GM21529 (cell line): ENCODE measurements around the gene ARAP1.

Source experiments
- ATAC-seq: cut with Tn5 transposase; IDR thresholded peaks from one replicate; pipeline ENCODE4 v1.9.1; 2021; ENCODE audit not compliant: unreplicated experiment

Gene ARAP1

DNA sequence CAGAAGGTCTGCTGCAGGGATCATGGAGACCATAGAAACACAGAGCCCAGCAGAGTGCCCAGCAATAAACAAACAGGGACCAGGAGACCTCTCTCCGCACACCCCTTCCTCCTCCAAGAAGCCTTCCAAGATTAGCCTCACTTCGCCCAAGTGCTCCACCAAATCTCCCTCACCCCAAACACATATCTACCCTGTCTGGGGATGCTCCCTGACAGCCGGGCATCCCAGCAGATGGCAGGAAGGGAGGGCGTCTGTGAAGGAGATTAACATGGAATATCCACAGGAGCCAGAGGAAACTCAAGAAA, 26.5 kb downstream of the ARAP1 start:
- no peak for ATAC-seq

DNA sequence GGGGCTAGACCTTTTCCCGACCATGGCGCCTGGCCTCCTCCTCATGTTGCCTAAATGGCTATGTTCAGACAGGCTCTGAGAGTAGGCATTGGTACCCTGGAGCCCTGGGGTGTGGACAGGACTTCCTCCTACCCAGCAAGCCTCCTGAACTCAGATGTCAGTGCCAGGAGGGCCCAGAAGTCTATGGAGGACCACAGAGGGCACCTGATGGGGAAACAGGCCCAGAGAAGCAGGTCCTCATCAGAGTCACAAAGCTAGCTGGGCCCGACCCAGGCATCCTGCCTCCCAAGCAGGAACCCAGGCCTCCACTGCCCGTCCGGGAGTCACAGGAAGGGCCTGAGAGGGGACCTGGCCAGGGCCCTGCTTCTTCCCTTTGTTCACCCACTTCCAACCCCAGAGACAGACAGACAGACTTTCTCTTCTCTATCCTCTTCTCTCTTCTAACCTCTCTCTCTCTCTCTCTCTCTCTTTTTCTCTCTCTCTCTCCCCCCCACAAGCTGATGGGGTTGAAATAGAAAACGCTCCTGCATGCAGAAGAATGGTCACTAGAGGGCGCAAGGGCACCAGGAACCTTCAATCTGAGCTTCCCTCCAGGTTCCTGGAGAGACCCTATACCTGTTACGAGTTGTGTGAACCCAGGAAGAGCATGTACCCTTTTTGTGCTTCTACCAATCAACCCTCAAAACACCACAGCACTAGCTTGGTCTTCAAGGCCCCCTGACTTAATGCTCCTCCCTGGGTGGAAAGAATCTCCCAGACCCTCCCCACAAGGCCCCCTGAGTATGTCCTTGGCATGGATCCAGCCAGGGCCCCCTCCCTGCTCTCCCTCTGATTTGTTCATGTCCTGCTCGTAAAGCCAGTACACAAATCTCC, 27.1 kb downstream of the ARAP1 start:
- no peak for ATAC-seq

DNA sequence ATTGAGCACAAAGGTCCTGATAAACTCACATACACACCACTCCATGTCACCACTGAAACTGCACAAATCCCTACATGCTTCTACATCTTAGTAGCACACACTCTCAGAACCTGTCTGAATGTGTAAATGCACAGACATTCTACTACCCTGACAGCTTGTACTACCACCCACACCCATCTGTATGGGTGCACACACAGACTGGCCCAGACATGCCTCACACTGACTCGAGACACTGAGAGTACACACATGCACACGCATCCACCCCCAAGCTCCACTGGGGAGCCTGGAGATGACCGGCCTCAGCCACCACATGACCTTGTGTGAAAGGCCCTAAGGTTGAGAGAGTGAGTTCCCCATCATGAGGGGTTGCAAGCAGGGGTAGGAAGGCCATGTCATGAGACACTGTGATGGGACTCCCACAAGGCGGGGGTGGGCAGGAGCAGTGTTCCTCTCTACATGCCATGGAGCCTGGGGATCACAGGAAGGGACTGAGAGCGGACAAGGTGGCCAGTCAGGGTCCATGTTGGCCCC, 28.1 kb downstream of the ARAP1 start:
- no peak for ATAC-seq

DNA sequence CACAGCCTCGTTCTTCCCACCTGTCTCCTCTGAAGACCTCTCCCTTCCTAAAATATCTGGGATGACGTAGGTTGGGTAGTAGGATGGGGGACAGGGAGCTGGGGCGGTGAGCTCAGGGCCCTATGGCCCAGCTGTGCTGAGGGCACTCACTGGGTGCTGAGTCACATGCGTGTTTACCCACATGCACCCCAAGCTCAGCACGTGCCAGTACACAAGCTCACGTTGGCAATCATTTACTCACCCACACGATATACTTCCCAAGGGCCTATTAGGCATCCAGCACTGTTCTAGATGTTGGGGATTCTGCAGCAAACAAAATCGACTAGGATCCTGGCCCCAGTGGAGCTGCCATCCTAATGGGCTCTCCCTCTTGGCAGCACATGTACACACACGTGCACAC, 28.7 kb downstream of the ARAP1 start:
- no peak for ATAC-seq

DNA sequence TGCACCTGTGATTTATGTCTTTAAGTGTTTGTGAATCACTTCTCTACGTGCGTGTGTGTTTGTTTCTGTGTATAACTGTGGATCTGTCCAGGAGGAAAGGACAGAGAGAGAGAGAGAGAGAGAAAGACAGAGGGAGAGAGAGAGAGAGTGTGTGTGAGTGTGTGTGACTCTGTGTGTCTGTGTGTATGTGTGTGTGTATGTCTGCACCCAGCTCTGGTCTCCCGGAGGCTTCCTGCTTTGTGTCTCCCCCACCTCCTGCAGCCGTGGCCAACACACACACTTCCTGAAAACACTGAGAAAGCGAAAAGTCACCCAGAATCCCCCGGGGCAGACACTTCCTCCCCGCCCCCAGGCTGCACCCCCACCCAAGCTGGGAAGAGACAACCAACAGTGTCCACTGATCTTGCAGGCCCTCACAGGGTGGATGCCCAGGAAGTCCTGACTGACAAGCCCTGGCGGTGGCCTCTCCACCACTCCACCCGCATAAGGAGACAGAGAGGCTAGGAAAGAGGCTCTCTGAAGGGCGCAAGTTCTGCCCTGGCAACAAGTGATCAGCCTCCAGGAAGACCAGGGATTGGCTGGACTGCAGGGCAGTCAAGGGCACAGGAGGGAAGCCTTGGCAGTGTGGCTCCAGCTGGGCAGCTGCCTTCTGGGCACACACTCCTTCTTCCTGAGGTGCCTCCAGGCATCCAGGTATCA, 30.0 kb downstream of the ARAP1 start:
- ATAC-seq, result peak; percentile 76

DNA sequence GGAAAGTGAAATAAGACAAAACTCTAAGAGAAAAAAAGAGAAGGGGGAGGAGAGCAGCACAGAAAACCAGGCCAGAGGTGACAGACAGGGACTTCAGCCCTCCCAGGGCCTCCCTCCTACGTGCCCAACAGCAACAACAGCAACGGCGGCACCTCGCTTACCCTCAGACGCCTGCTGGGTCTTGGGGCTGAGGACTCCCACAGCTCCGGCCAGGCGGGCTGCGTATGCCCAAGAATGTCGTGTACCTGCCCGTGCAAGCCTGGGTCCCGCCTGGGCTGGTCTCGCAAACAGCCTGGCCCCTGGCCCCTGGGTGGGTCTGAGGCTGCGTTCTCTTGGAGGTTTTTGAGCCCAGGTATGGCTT, 30.5 kb downstream of the ARAP1 start:
- no peak for ATAC-seq

DNA sequence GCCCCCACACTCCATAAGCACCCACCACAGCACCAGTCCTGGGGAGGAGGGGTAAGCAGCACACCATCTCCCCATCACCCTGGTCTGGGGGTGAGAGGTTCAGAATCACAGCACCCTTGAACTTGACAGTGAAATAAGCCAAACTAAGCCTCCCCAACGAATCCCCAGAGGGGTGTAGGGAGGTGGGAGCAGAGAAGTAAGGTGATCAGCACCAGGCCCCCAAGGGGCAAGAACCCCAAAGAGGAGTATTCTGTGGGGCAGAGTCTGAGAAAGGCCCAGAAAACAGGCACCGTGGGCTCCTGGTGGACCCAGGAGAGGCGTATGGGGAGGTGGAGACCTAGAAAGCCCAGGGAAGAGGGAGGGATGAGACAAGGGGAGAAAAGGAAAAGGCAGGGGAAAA, 30.9 kb downstream of the ARAP1 start:
- ATAC-seq, result no peak

DNA sequence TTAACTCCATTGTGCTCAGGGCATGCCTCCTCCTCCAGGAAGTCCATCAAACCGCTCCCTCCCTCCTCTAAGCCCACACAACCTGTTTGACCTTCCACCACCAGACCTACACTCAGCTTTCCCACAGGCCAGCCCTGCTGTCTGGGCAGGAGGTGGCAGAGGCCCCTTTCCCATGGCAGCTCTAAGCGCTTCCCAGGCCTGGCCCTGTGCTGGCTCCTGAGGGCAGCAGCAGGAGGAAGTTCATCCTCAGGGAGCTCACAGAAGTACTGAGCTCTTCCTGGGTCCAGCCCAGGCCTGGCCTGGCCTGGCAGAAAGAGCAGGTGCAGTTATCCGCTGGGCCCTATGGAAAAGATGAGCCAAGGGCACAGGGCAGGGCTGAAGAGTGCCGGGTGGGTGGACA, 31.4 kb downstream of the ARAP1 start:
- no peak for ATAC-seq

DNA sequence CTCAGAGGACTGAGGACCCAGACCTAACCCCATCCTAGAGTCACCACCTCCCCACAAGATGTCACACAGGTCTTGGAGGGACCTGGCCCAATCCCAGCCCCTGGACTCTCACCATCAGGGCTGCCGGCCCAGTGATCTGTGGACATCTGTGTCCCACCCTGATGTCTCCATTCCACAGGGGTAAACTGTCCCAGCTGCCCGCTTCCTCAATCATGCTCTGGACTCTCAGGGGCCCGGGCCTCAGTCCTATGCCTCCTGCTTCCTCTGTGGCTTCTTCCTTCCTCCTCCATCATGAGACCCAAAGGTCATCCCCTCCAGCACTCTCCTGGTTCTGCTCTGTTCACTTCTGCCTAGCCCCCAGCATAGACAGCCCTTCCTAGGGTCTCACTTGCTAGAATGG, 32.2 kb downstream of the ARAP1 start:
- ATAC-seq, result no peak

DNA sequence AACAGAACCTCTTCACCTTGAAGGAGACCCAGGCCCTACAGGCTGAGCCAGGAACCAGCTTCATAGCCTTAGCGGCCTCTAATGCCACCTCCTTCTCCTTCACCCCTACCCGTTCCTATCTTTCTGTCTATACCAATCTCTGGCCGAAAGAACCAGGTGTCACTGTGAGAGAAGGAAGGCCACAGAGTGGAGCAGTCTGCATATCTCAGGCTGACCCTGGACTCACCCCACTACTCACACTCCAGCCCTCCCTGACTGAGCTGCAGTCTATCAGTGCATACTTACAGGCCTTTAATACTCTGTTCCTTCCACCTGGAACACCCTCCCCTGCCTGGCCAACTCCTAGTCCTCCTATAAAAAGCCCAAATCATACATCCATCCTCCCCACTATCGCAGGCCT, 32.7 kb downstream of the ARAP1 start:
- no peak for ATAC-seq

DNA sequence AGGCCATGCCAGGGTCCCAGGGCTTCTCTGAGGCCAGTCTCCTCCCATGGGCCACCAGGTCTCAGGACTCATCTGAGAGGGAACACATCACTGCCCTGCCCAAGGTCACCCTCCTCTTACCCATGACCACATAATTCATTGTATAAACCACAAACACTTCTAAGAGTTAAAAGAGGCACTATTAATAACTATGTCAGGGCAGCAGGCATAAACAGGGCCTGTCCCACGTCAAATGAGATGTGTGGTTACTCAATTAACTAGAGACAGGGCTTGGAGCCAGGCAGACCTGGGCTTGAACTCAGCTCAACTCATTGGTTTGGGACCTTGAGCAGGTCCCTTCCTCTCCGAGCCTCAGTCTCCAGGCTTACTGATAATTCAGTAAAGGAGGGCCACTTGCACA, 33.1 kb downstream of the ARAP1 start:
- no peak for ATAC-seq

DNA sequence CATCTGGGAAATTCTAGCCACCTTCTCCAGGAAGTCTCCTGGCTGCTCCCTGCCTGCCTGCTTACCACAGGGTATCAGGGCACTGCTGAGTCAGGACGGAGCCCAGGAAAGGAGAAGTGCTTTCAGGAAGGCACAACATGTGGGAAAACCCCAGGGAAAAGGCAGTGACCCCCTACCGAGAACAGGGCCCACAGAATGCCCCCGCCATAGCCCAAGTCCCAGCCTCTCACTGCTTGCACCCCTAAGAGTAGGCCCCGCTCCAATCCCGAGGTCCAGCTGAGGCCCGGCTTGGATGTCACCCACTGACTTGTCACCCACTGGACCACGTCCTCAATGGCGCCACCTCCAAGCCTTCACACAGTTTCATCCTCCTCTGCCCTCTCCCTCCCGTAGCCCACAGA, 34.1 kb downstream of the ARAP1 start:
- no peak for ATAC-seq

DNA sequence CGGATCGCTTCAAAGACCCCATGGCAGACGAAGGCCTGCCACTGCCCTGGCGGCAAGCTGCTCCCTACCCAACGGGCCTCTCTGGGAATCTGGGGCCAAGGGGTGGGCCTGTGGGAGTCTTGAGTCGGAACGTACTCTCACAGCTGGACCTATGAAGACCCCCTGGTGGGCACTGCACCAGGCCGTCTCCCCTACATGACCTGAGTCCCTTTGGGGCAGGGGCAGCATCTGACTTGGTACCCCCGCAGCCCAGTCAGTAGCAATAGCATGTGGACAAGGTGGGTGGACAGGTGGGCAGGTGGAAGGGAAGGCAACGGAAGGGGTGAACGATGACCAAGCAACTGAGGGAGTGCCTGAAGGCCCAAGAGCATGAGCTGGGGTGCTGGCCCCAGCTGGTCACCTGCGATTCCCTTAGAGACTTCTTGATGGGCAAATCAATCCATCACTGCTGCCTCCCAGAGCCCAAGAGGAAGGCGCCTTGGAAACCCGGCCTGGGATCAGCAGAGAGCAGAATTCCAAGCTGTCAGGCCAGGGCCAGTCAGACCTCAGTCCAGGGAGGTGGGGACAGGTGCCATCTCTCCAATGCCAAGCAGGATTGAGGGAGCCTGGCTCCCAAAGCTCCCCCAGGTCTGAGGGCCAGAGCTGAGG, 35.3 kb downstream of the ARAP1 start:
- ATAC-seq, result no peak

DNA sequence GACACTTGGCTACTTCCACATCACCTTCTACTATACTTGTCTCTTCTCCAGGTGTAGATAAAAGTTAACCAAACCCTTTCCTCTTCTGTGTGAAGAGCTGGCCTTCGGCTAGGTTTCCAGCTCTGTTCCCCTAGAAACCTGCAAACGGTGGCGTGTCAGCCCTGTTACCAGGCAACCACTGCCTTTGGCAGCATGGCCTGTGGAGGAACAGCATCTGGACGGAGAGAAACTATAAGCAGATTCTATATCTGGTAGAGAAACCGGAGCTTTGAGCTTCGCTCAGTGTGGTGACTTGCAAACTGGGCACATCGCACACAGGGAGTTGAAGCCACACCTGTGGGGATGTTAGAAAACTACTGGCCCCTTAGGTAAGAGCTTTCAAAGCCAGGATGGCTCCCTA, 35.9 kb downstream of the ARAP1 start:
- ATAC-seq, result no peak

DNA sequence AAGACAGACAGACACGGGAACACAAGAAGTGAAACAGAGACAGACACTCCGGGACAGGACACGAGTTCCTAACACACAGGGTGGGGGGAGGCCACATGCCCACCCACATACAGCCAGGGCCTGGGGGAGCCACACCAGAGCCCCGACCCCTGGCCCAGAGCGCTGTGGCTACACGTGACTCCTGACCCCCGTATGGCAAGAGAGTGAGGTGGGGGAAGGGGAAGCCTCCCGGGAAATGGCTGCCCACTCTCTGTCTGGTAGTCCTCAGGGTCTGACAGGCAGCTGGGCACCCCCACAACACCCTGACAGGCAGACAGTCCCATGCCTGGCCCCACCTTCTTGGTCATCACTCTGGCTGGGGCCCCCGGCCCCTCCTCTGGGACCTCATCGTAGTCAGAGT, 39.4 kb downstream of the ARAP1 start:
- no peak for ATAC-seq

DNA sequence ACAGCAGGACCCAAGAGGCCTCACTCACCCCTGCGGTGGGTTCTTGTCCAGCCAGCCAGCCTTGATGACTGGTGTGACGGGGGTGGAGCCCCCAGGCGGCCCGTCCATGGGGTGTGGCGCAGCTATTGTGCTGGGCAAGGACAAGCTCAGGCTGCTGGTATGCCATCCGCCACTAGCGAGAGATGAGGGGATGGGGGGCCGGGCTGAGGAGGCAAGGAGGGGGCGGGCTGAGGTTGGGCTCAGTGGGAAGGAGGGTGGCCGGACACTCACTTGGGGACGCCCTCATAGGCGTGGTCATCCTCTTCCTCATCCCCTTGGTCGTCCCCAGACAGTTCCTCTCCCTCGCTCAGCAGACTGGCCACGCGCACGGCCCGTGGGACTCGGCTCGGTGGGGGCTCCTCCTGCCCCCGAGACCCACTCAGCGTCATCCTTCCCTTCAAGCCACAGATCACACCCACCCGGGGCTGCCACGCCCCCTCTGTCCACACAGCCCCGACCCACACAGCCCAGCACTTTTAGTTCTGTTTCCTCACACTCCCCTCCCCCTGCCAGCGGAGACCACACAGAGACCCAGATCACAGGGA, 39.9 kb downstream of the ARAP1 start:
- no peak for ATAC-seq

DNA sequence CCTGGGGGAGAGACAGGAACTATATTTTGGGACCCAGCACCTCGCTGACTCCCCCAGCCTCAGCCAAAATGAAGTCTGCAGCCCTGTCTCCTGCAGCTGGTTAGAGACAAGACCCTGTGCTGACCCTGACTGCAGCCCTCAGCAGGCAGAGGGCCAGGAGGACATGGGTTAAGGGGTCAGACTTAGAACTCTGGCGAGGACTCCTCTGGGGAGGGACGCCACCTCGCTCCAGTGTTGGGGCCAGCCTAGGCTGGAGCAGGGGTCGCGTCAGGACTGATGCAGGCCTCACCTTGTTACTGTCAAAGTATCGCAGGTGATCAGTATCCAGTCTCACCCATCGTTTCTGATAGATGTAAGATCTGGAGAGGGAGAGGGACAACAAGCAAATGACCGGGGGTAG, 41.1 kb downstream of the ARAP1 start:
- no peak for ATAC-seq

DNA sequence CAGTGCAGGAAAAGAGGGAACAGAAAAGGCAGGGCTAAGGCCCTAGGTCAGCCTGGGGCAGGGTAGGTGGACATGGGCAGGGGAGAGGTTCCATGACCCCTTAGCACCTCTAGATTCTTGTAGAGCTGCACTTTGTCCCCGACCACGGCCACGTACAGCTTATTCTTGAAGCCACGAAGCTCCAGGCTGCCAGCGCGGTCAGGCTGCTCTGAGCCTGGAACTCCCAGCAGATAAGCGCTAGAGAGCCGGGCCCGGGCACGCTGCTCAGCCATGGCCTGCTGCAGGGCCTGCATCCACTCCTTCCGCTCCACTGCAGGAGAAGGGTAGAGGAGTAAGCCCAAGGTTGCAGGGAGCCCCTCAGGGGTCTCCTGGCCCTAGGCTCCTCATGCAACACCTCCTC, 41.9 kb downstream of the ARAP1 start:
- no peak for ATAC-seq

DNA sequence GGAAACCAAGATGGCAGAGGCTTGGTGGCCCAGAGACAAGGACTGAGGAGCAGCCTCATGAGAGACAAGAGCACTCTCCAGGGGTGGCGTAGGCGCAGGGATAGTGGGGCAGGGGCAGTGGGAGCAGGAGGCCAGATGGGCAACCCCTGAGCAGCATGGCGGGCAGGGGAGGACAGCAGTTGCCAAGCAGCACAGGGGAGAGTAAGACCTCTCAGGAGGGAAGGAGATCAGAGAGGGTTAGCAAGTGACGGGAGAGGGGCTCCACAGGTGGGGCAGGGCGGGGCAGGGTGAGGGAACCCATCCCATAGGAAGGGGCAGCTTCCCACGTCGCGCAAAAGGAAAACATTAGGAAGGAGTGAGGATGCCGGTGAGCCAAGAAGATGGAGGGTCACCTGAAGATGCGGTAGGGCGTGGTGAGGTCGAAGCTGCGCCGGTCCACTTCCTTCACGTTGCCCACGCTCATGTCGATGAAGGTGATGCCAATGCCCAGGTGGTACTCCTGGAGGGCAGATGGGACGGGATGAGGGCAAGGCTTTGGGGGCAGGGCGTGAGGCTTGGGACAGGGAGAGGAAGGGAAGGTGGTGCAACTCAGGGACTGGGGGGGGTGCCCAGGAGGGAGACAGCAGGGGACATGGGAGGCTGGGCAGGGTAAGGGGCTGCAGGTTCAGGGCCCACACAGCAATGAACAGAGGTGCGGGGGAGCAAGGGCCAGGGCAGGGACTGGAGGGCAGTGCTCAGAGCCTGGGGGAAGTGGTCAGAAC, 42.5 kb downstream of the ARAP1 start:
- ATAC-seq, result no peak

DNA sequence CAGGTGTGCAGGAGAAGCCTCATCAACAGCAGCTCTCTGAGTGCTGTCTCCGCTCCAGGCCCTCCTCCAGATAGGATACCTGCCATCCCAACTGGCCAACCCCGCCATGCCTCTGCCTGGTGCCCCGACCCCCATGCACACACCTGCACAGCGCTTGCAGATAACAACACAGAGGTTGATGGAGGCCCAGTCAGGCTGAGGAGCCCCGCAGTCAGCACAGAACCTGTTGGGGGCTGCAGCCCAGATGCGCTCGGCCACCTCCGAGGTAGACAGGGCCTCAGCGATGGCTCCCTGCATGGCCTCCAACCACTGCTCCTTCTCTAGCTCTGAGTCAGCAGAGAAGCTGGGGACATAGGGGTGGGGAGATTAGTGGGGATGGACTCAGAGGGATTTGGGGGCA, 45.2 kb downstream of the ARAP1 start:
- ATAC-seq, result no peak

DNA sequence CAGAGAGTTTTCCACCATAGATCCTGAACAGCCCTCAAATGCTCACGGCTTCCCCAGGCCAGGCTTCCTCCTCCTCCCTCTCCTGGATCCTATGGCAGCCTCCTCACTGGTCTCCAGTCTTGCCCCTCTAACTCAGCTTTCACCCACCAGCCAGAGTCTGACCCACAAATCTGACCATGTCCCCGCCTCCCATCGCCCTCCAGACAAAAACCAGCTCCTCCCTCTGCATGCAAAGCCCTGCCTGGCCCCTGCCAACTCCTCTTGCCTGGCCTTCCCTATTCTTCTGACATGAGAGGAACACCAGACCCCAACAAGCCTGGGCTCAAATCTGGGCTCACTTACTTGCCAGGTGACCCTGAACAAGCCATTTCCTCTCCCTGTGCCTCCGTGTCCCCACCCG, 45.6 kb downstream of the ARAP1 start:
- no peak for ATAC-seq
